ENCODE data around the gene RNU5B-1. TPM values are rescaled to one million over a fixed set of nuclear protein-coding genes. Genes with fewer than 3 reads are reported as not detected.

Gene RNU5B-1
- total and polyA plus RNA-seq, 2 experiments from 2014 or later: not detected

GRCh38 chr15:65326818-65327217, 22.3 kb downstream of the RNU5B-1 start:
- 79% methylated on average over 2 of the region's 2 CpGs for WGBS (ENCODE audit: low lambda C conversion rate, missing lambda C conversion rate)
- no peaks in the 10 kb centered on the region for H3K9me3 ChIP-seq (ENCODE audit: low read depth)
- H3K4me2 ChIP-seq: no peak overlapping the region
- H3K27me3 ChIP-seq: no peaks in the 10 kb centered on the region
- H4K20me1 ChIP-seq (ENCODE audit: insufficient read depth, poor library complexity, severe bottlenecking): no peaks in the 10 kb centered on the region
- no peak overlapping the region for H3K27ac ChIP-seq
- H3K9me2 ChIP-seq (replicated peaks; ENCODE audit: insufficient read depth): no peaks in the 10 kb centered on the region
- no peaks in the 10 kb centered on the region for H3K36me3 ChIP-seq (replicated peaks; ENCODE audit: insufficient read depth, low read depth)
- no peak for DNase-seq (ENCODE audit: low spot score)
- no peak for TF ChIP-seq EZH2 (IDR thresholded peaks at IDR 0.05; ENCODE audit: borderline replicate concordance)
- no peak overlapping the region for H2AFZ ChIP-seq
- no peak overlapping the region for H3K4me3 ChIP-seq
- H3K4me1 ChIP-seq (ENCODE audit: insufficient read depth): peaks cover 9% of the 10 kb centered on the region
- H3K79me2 ChIP-seq: no peaks in the 10 kb centered on the region

DNA sequence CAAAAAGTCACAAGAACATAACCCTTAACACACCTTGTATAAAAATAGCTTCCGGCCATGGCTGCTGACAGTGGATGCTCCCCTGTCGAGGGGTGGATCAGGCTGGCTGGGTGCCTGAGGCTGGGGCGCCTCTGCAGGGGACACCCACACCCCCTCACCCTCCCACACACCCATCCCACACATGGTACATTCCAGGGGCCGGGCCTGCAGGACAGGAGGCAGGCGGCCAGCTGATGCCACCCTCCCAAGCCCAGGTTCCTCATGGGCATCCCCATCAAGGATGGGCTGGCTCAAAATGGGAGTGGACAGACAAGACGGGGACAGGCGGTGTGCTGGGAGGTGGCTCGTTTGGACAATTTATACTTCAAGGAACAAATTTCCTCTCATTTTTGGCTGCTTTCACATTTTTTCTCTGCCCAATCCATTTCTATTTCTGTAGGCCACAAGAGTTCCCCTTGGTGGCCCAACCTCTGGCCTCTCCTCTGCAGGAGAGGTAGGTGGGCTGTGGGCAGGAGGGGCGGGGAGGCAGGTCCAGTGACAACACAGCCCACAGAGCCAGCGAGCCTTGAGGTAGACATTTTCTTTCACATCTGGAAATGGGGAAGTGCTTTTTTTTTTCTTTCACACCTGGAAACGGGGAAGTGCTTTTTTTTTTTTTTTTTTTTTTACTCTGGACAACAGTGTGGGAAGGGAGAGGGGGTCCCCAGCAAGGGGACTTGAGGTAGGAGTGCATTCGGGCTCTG, 23.3 kb downstream of the RNU5B-1 start:
- no peak overlapping the region for H3K4me3 ChIP-seq
- no peaks in the 10 kb centered on the region for H3K79me2 ChIP-seq
- no peak overlapping the region for H3K4me2 ChIP-seq
- H3K27me3 ChIP-seq: no peaks in the 10 kb centered on the region
- H4K20me1 ChIP-seq (ENCODE audit: insufficient read depth, poor library complexity, severe bottlenecking): no peaks in the 10 kb centered on the region
- TF ChIP-seq EZH2phosphoT487 (IDR thresholded peaks at IDR 0.05; ENCODE audit: low read depth, severe bottlenecking, unreplicated experiment) (no peak), EZH2 (IDR thresholded peaks at IDR 0.05; ENCODE audit: borderline replicate concordance) (no peak)
- TF ChIP-seq, protein P1, sequence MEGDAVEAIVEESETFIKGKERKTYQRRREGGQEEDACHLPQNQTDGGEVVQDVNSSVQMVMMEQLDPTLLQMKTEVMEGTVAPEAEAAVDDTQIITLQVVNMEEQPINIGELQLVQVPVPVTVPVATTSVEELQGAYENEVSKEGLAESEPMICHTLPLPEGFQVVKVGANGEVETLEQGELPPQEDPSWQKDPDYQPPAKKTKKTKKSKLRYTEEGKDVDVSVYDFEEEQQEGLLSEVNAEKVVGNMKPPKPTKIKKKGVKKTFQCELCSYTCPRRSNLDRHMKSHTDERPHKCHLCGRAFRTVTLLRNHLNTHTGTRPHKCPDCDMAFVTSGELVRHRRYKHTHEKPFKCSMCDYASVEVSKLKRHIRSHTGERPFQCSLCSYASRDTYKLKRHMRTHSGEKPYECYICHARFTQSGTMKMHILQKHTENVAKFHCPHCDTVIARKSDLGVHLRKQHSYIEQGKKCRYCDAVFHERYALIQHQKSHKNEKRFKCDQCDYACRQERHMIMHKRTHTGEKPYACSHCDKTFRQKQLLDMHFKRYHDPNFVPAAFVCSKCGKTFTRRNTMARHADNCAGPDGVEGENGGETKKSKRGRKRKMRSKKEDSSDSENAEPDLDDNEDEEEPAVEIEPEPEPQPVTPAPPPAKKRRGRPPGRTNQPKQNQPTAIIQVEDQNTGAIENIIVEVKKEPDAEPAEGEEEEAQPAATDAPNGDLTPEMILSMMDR (IDR thresholded peaks at IDR 0.05; ENCODE audit: poor library complexity): no peak
- no peaks in the 10 kb centered on the region for H3K9me3 ChIP-seq (ENCODE audit: low read depth)
- no peak overlapping the region for H2AFZ ChIP-seq
- peaks cover 9% of the 10 kb centered on the region for H3K4me1 ChIP-seq (ENCODE audit: insufficient read depth)
- no peaks in the 10 kb centered on the region for H3K9me2 ChIP-seq (replicated peaks; ENCODE audit: insufficient read depth)
- no peaks in the 10 kb centered on the region for H3K36me3 ChIP-seq (replicated peaks; ENCODE audit: insufficient read depth, low read depth)
- 90% methylated on average over 11 of the region's 12 CpGs for WGBS (ENCODE audit: low lambda C conversion rate, missing lambda C conversion rate)
- no peak for DNase-seq (ENCODE audit: low spot score)
- no peak overlapping the region for H3K27ac ChIP-seq

DNA sequence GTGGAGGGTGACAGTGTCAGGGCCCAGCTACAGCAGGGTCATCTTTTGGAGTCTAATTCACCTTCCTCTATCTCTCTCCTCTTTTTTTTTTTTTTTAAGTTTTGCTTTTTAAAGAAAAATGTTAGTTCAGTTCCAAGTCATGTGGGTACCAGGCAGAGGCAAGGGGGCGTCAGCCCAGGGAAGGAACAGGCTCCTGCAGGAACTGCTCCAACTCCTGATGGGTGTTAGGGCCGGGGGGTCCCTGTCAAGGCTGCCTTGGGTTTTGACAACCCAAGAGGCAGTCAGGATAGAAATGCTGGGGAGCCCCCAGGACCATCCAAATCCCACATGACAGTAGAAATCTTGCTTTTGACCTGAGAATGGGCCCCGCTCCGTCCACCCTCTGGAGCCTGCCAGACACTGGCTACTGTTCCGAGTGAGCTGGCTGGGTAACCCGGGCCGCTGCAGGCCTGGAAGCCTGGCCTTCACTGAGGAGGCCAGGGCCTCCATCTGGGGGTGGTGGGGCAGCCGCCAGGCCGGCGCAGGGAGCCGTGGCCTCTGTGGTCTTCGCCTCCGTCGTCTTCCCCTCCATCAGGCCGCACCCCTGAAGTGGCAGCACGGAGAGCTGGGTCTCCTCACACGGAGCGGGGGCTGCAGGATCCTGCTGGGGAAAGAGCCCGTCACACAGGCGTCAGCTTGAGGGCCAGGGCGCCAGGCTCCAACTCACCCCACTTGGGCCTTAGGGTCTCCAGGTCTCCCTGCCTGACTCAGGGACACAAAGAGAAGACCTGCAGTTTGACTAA, 24.2 kb downstream of the RNU5B-1 start:
- TF ChIP-seq EZH2phosphoT487 (IDR thresholded peaks at IDR 0.05; ENCODE audit: low read depth, severe bottlenecking, unreplicated experiment) (no peak), EZH2 (IDR thresholded peaks at IDR 0.05; ENCODE audit: borderline replicate concordance) (no peak)
- TF ChIP-seq, protein P1 (IDR thresholded peaks at IDR 0.05; ENCODE audit: poor library complexity): no peak
- no peak for DNase-seq (ENCODE audit: low spot score)
- no peaks in the 10 kb centered on the region for H3K36me3 ChIP-seq (replicated peaks; ENCODE audit: insufficient read depth, low read depth)
- H3K9me2 ChIP-seq (replicated peaks; ENCODE audit: insufficient read depth): no peaks in the 10 kb centered on the region
- no peak overlapping the region for H3K4me2 ChIP-seq
- no peaks in the 10 kb centered on the region for H3K27me3 ChIP-seq
- H2AFZ ChIP-seq: no peak overlapping the region
- H3K4me1 ChIP-seq (ENCODE audit: insufficient read depth): peaks cover 9% of the 10 kb centered on the region
- no peaks in the 10 kb centered on the region for H3K9me3 ChIP-seq (ENCODE audit: low read depth)
- no peak overlapping the region for H3K4me3 ChIP-seq
- WGBS (ENCODE audit: low lambda C conversion rate, missing lambda C conversion rate): 93% methylated on average over 21 of the region's 21 CpGs
- no peak overlapping the region for H3K27ac ChIP-seq
- H3K79me2 ChIP-seq: no peaks in the 10 kb centered on the region
- no peaks in the 10 kb centered on the region for H4K20me1 ChIP-seq (ENCODE audit: insufficient read depth, poor library complexity, severe bottlenecking)
